Renal cortex interstitium (tissue), 11 donors: Measurements from ENCODE around the gene PAX9. TPM values are rescaled to one million over a fixed set of nuclear protein-coding genes. Genes with fewer than 3 reads are reported as not detected.

ENCODE experiments used
- DNase-seq, 11 donors: peaks; one replicate each; pipeline ENCODE4 v3.0.0-alpha.2; 2013; ENCODE audit warnings: low read depth in 9 of 11, low spot score in 4 of 11; ENCODE audit errors: extremely low read depth in 1 of 11
- polyA plus RNA-seq, 3 donors: library from polyadenylated mRNA; unstranded; fragments of 120-200 nt; gene quantifications; one replicate each; pipeline ENCODE4 v1.2.1, GENCODE V29; 2013; ENCODE audit not compliant: insufficient read length in 3 of 3

Gene PAX9
- polyA plus RNA-seq, 3 donors: 0.24 to 0.37 (median 0.27) TPM

- DNase-seq: no peak
These were observed 55.7 kb downstream of the PAX9 start for GRCh38 chr14:36717363-36717762.

DNA sequence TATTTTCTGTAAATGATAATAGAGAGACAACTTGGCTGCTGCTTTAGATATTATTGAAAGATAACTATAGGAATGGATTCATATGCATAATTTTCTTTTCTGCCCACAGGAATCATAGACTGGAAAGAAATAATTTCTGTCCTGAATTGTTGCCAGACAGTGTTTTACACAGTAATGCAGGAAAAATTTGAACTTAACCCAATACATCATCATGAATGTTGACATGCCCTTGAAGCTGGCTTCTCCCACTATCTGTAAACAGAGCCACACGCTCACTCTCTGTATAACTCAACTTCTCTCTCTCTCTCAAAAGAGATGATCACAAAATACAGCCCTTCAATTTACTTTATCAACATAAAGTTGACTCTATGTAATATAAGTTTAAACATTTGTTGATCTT is 56.6 kb downstream of the PAX9 start:
- DNase-seq: no peak

DNA sequence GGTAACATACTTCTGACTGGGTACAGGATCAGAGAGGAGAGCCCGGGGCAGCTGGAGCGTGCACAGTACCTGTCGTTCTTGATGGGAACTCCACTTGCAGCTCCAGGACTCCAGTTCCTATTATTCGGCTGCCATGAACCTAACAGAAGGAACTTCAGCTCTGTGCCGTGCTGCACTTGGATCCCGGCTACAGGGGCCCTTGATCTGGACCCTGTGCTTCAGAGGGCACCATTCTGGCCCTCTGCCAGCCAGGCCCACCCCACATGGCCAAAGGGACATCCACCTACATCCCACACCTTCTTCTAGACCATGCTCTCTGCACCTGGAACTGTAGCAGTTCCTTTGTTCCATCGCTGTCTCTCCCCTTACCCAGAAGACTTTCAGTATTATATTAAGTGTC is 58.2 kb downstream of the PAX9 start:
- no peak for DNase-seq

DNA sequence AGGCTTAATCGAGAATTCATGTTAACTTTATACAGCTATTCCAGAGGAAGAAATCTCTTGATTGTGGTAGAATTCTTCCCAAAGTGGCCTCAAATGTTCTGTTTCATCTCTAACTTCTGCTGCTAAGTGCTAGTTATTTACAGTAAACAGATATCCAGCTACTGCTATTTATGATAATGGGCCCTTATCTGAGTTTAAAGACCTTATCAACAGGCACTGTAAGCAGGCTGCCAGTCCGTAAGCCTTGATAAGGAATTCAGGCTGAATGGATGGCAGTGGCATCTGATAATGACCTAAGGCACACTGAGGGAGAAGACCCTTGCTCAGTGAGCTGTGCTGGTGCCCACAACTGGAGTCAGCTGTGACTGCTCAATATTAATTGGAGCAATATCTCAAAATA is 59.0 kb downstream of the PAX9 start:
- DNase-seq: no peak

DNA sequence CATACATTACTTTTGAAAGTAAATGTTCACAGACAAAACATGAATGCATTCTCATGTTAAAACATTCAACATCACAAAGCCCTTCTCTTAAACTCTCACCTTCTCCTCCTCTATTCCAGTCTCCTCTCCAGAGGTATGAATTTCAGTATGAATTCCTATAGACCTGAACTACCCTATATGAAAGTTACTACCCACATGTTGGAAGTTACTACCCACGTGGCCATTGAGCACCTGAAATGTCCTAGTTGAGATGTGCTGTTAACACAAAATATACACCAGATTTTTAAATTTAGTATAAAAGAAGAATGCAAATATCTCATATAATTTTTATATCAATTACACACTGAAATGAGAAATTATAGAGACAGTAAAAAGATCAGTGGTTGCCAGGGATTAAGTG is 60.2 kb downstream of the PAX9 start:
- DNase-seq: no peak

DNA sequence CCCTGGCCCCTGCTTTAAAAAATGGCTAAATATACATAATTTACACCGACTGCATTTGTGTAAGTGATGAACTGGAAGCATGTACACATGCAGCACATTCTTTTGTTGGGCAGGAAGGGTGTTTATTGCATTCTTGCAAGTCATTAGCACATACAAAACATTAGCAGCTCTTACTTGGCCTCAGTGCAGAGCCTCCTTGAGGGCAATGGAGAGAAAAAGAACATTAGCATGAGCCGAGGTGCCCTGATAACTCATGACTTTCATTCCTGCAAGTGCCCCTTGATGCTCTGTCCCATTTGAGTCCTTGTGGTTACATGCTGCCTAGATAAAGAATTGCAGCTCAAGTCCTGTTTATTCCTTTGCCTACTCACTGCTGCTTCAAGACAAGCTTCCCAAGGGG is 61.9 kb downstream of the PAX9 start:
- no peak for DNase-seq

DNA sequence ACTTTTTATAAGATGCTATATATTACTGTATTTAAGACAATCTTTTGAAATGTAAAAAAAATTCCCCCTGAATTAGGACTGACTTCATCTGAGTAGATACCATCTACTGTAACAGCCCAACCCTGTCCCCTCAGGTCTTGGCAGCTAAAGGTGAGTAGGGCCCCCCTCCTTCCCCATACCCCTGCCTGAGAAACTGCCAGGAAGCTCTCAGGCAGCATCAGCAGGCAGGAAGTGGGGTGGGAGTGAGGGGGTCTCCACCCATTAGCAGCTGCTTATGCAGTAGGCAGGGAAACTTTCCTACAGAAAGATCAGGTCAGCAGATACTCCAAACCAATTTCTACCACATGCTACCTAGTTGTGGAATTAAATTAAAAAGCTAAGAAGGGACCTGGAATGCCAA is 62.5 kb downstream of the PAX9 start:
- no peak for DNase-seq

DNA sequence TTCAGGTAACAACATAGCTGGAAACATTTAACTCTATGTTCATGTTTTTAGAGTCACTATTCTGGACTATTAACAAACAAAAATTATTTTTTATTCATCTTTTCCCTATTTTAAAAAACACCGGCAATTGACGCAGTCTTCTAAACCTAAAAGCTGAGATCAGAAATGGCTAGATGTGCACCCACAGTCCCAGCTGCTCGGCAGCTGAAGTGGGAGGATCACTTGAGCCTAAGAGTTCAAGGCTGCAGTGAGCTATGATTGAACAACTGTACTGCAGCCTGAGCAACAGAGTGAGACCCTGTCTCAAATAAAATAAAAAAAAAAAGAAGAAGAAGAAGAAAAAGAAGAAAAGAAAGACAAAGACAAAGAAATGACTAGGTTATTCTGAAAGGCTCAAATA is 64.5 kb downstream of the PAX9 start:
- no peak for DNase-seq

Other genes starting within 250 kb of the PAX9 start
- gene NKX2-1, start 141.6 kb upstream of the PAX9 start, polyA plus RNA-seq: not detected
- gene NKX2-8, start 79.2 kb upstream of the PAX9 start, polyA plus RNA-seq: not detected